PFSK-1 (cell line): ENCODE data around the gene KMT2A.

Experiments
- REST ChIP-seq, 2 experiments: IDR thresholded peaks; 2 replicates each; pipeline versions ENCODE4 v1.6.1 to v1.8.0; 2011 to 2012; ENCODE audit warnings: low read depth in 2 of 2, low read length in 2 of 2, control low read depth in 1 of 2, inconsistent platforms in 1 of 2, mild to moderate bottlenecking in 1 of 2, moderate library complexity in 1 of 2; ENCODE audit not compliant: insufficient read depth in 1 of 2
- SIN3A ChIP-seq: IDR thresholded peaks from 2 replicates; pipeline ENCODE4 v1.6.1; 2012; ENCODE audit warnings: mild to moderate bottlenecking, low read length, moderate library complexity, borderline replicate concordance; ENCODE audit not compliant: insufficient read depth
- TAF1 ChIP-seq: IDR thresholded peaks from 2 replicates; pipeline ENCODE4 v1.6.1; 2012; ENCODE audit warnings: low read length, control low read depth, borderline replicate concordance; ENCODE audit not compliant: insufficient read depth

GRCh38 chr11:118537409-118537980 is 101.2 kb downstream of the KMT2A start:
- TF ChIP-seq REST (IDR thresholded peaks at IDR 0.05; ENCODE audit: insufficient read depth in 1 of 2, low read depth in 2 of 2, low read length in 2 of 2) (no peak), TAF1 (no peak), SIN3A (no peak)
